DND-41 (cell line): Measurements from ENCODE around the gene SIRT2.

Experiments
- ATAC-seq: fragments of 200-7000 bp; cut with Tn5 transposase; 3 replicates; pipeline ENCODE4 v1.9.1; 2021; ENCODE audit warnings: low read depth; ENCODE audit not compliant: insufficient read depth
- DNase-seq: peaks from one replicate; pipeline ENCODE4 v3.0.0-alpha.2; 2020
- H2AFZ ChIP-seq: 2 replicates; pipeline ENCODE4 v1.6.0; 2012; ENCODE audit warnings: low read depth, low read length
- H3K27ac ChIP-seq: 2 replicates; pipeline ENCODE4 v1.5.1; 2012; ENCODE audit warnings: low read length, inconsistent platforms
- H3K27me3 ChIP-seq: fragments of 200-600 bp; sonication (generic); 2 replicates; pipeline ENCODE4 v1.6.0; 2012; ENCODE audit warnings: low read length, mild to moderate bottlenecking, inconsistent platforms; ENCODE audit not compliant: insufficient read depth, poor library complexity
- H3K36me3 ChIP-seq: 2 replicates; pipeline ENCODE4 v1.5.1; 2012; ENCODE audit warnings: low read length, inconsistent platforms; ENCODE audit not compliant: insufficient read depth
- H3K4me1 ChIP-seq: 2 replicates; pipeline ENCODE4 v1.5.1; 2012; ENCODE audit warnings: mild to moderate bottlenecking, low read length; ENCODE audit not compliant: insufficient read depth
- H3K4me2 ChIP-seq: 2 replicates; pipeline ENCODE4 v1.6.0; 2012; ENCODE audit warnings: mild to moderate bottlenecking, moderate library complexity, low read length, inconsistent platforms; ENCODE audit not compliant: insufficient read depth
- H3K4me3 ChIP-seq, 2 experiments: fragments of 200-600 bp in 1 of 2; shearing (Covaris generic) in 1 of 2; 2 replicates each; pipeline ENCODE4 v1.5.1; 2012 to 2016; ENCODE audit warnings: inconsistent platforms in 2 of 2, low read length in 2 of 2, mild to moderate bottlenecking in 2 of 2, low read depth in 1 of 2, moderate library complexity in 1 of 2
- H3K79me2 ChIP-seq: 2 replicates; pipeline ENCODE4 v1.6.0; 2012; ENCODE audit warnings: low read length, inconsistent platforms; ENCODE audit not compliant: insufficient read depth
- H3K9ac ChIP-seq: 2 replicates; pipeline ENCODE4 v1.6.0; 2012; ENCODE audit warnings: low read depth, mild to moderate bottlenecking, inconsistent platforms, low read length, moderate library complexity
- H3K9me3 ChIP-seq: 2 replicates; pipeline ENCODE4 v1.5.1; 2012; ENCODE audit warnings: low read length, moderate library complexity, mild to moderate bottlenecking, inconsistent platforms; ENCODE audit not compliant: insufficient read depth, severe bottlenecking
- H4K20me1 ChIP-seq: 2 replicates; pipeline ENCODE4 v1.6.0; 2012; ENCODE audit warnings: low read length; ENCODE audit not compliant: insufficient read depth
- CTCF ChIP-seq: IDR thresholded peaks from 2 replicates; pipeline ENCODE4 v1.5.1; 2012; ENCODE audit warnings: borderline replicate concordance, low read length, moderate library complexity, mild to moderate bottlenecking; ENCODE audit not compliant: poor library complexity, severe bottlenecking; ENCODE audit errors: extremely low read depth
- EZH2 ChIP-seq: IDR thresholded peaks from 3 replicates; pipeline ENCODE4 v1.6.1; 2012; ENCODE audit warnings: borderline replicate concordance, low read depth, mild to moderate bottlenecking, moderate library complexity, low read length, inconsistent platforms; ENCODE audit not compliant: severe bottlenecking

SIRT2 gene

GRCh38 chr19:38880076-38880881, 19.1 kb downstream of the SIRT2 start:
- H3K9me3 ChIP-seq: no peaks in the 10 kb centered on the region
- H3K4me2 ChIP-seq: no peak overlapping the region
- no peak for DNase-seq
- peaks cover 18% of the 10 kb centered on the region for H3K4me1 ChIP-seq
- no peaks in the 10 kb centered on the region for H4K20me1 ChIP-seq
- no peaks in the 10 kb centered on the region for H3K79me2 ChIP-seq
- no peak overlapping the region for H3K4me3 ChIP-seq
- H3K27ac ChIP-seq: no peak overlapping the region
- H3K36me3 ChIP-seq: peaks cover 21% of the 10 kb centered on the region
- no peak overlapping the region for H3K9ac ChIP-seq
- TF ChIP-seq CTCF: no peak
- TF ChIP-seq EZH2: no peak
- H2AFZ ChIP-seq: no peak overlapping the region
- no peaks in the 10 kb centered on the region for H3K27me3 ChIP-seq
- ATAC-seq: no peak

DNA sequence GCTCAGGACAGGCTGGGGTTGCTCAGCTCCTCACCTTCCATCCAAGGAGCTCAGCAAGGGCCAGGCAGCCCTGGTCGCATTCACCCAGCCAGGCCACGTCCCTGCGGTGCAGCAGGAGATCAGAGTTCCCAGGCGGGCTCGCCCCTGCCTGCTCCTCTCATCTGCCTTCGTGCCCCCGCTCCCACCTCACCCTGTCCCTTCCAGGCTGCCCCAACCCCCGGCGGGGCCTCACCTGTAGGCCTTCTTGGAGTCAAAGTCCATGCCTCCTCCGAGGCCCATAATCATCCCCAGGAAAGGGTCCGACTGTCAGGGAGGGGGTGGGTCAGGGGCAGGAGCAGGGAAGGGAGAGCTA, 20.0 kb downstream of the SIRT2 start:
- H3K27me3 ChIP-seq: no peaks in the 10 kb centered on the region
- no peaks in the 10 kb centered on the region for H3K79me2 ChIP-seq
- TF ChIP-seq EZH2: no peak
- TF ChIP-seq CTCF: no peak
- peaks cover 21% of the 10 kb centered on the region for H3K36me3 ChIP-seq
- H3K4me1 ChIP-seq: peaks cover 18% of the 10 kb centered on the region
- no peak overlapping the region for H3K4me2 ChIP-seq
- H3K4me3 ChIP-seq: no peak overlapping the region
- no peak overlapping the region for H2AFZ ChIP-seq
- DNase-seq: no peak
- no peak overlapping the region for H3K27ac ChIP-seq
- no peaks in the 10 kb centered on the region for H4K20me1 ChIP-seq
- H3K9me3 ChIP-seq: no peaks in the 10 kb centered on the region
- ATAC-seq: no peak
- no peak overlapping the region for H3K9ac ChIP-seq

DNA sequence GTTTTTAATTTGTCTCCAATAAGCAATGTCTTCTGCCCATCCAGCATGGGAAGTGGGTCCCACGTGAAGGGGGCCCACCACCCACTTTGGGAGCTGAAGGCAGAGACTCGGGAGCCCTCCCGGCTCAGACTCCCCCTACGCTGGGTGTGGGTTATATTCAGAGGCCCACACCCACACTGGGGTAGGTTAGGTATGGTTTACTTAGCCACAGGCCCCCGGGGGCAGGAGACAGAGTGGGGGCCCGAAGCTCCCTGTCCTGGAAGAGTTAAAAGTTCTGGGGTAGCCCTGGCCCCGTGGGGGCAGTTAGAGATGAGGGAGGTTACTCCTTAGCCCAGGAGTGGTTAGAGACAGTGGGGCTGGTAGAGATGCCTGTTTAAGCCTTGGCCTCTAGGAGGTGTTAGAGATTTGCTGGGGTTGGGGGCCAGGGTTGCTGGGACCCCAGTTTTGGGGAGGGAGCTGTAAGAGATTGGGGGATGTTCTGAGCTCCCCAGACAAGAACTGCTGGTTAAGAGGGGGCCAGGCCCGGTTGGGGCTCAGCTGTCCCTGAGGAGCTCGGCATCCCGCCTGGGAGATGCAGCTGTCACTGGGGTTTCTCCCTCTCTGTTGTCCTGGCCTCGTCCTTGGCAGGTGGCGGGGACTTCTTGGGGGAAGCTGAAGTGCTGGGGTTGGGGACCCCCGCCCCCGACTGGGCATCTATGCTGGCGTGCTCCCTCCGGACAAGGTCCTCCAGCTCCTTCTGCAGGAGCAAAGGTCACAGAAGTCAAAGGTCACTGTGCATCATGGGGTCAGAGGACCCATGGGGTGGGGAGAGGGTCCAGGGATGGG, 20.6 kb downstream of the SIRT2 start:
- Histone ChIP-seq H3K27ac (peak overlapping the region; percentile 39; the same call in 1 of the 2 replicates), H3K79me2 (no peaks in the 10 kb centered on the region), H3K4me2 (peak overlapping the region; percentile 42), H4K20me1 (no peaks in the 10 kb centered on the region), H3K4me3 (peak overlapping the region in 1 of 2 experiments; percentile 13; a peak in 1 of 4 replicates), H3K27me3 (no peaks in the 10 kb centered on the region), H2AFZ (0 out of 2 replicates have a peak overlapping the region, but pooled peaks have one; percentile 53), H3K36me3 (peaks cover 21% of the 10 kb centered on the region), H3K9me3 (no peaks in the 10 kb centered on the region), H3K9ac (peak overlapping the region; percentile 38; the same call in 1 of the 2 replicates), H3K4me1 (peaks cover 18% of the 10 kb centered on the region)
- no peak for ATAC-seq
- no peak for TF ChIP-seq CTCF
- TF ChIP-seq EZH2: no peak
- no peak for DNase-seq
